GM19239 (cell line): ENCODE data around the gene MAGI2.
"Not testable (repeated sequence)": the region's sequence is repeated elsewhere in the genome, so short reads cannot be mapped to it uniquely, and the experiment has no call there.

Experiments
- DNase-seq: peaks from one replicate; pipeline ENCODE4 v3.0.0; 2011; ENCODE audit warnings: low spot score; ENCODE audit not compliant: insufficient read length
- FAIRE-seq: peaks from 2 replicates; lab custom pipeline; 2011; peaks lifted over from hg19 to GRCh38; lab: Jason Lieb, UNC

Gene MAGI2

DNA sequence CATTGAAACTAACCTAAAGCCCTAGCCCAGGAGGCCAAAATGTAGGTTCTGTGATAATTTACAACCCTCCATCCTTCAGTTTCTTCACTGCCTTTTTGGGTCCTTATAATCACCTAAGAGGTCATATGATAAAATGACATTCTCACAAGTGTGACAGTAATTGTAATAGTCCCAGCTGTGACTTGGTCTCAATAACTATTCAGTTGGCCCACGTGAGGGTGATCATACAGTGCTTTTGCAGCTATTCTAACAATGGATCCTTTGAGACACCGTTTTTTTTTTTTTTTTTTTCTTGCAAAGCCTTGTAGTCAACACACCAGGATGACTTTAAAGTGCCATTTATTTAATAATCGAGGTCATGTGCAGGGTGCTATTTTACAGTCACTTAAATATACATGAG lies 894.9 kb downstream of the MAGI2 start:
- FAIRE-seq (no peak), DNase-seq (no peak)

DNA sequence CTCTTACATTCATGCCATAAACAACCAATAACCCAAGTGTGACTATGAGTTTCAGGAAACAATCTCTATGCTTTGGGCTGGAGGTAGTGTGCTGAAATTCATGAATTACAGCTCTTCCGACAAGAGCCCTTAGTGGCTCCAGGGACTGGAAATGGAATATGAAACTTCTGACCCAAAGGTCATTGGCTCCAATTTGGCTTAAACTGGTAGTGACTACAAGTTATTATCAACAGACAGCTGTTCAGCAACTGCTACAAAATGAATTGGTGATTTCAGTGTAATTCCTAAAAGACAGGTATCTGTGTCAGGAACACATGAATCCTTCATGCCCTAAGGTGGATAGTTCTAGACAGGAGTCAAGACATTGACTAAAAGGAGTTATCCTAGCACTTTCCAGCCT lies 909.5 kb downstream of the MAGI2 start:
- FAIRE-seq (no peak), DNase-seq (no peak)

DNA sequence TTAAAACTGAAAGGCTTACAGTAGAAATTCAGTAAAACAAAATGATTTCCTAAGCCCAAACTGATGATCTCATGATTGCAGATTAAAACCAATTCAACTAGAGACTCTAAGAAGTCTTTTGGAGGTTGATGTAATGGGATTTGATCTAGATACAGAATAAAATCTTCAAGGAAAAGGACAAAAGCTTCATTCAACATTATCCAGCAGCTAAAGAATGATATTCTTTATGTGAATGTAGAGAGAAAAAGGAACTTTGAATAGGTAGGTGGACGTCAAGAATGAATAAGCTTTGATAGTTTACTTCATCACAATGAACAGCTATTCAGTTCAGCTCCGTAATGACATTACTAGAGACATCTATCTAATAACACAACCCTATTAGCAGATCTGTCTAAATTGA lies 910.5 kb downstream of the MAGI2 start:
- FAIRE-seq: no peak

DNA sequence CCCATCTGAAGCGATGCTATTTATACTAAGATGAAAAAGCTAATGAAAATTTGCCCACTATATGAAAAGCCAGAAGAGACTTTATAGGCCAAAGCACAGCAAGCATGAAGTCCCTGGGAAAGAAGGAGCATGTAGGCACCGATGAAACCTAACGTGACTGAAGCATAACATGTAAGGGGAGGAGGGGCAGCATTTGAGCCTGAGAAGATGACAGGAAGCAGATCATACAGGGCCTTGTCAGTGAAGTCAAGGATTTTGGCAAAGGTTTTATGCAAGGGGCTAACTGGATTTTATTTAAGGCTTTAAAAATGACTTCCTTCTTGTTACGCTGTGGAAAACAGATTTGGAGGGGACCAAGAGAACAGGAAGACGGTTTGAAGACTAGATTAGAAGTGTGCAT lies 910.9 kb downstream of the MAGI2 start:
- DNase-seq (no peak), FAIRE-seq (no peak)

More for the DNA sequence above, 910.5 kb downstream of the MAGI2 start:
- no peak for DNase-seq

DNA sequence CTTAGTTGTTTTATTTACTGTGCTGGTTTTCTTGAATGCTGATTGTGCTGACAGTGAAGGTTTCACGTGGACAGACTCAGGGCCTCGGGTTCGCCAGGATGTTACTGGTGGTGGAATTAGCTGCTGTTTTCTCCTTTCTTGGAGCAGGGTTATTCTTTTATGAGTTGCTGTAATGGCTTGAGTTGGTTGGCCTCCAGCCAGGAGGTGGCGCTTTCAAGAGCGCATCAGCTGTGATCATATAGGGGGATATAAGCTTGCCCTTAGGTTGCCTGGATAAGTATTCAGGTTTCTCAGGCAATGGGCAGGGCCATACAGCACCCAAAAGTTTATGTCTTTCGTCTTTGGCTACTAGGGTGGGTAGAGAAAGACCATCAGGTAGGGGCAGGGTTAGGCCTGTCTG lies 913.6 kb downstream of the MAGI2 start:
- no peak for FAIRE-seq
- no peak for DNase-seq

DNA sequence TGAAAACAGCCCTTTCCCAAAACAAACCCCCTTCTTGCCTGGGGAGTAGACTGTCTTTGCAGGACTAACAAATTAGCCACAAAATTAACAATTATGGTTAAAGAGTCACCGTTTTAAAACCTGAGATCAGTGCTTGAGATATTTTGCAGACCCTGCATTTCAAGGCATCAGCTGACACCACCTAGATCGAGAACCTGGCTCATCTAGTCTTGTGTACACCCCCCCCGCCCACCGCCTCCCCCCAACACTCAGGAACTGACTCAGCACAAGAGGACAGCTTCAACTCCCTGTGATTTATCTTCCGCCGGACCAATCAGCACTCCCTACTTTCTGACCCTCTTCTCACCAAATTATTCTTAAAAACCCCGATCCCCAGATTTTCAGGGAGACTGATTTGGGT lies 917.8 kb downstream of the MAGI2 start:
- no peak for DNase-seq
- FAIRE-seq: no peak

DNA sequence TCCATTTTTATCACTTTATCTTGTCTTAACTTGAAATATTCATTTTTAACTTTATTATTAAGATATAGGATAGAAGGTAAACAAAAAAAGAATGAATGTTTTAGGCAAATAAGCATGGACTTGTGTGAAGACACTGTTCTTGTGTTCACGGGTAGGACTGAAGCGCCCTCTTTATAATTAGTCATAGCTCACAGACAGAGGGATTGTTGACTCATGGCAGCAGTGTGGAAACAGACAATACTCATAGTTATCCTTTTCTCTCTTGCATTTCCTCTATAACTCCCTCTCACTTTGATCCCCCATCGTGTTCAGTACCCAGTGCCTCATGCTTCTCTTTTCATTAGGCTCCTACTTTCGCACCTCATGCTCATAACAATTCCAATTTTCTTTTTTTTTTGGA lies 923.1 kb downstream of the MAGI2 start:
- FAIRE-seq (no peak), DNase-seq (no peak)

DNA sequence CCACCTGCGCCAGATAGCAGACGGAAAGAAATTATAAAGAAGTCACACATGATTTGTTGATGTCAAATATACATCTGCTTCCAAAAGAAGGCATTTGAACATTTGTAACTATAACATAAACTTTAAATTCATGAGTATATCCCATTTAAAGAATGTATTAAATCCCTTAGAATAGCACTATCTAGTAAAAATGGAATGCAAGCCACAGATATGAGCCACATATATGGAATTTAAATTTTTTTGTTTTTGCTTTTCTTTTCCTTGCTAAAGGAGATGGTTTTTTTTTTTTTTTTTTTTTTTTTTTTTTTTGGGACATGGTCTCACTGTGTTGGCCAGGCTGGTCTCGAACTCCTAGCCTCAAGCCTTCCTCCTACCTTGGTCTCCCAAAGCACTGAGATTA lies 924.1 kb downstream of the MAGI2 start:
- FAIRE-seq: no peak
- no peak for DNase-seq

DNA sequence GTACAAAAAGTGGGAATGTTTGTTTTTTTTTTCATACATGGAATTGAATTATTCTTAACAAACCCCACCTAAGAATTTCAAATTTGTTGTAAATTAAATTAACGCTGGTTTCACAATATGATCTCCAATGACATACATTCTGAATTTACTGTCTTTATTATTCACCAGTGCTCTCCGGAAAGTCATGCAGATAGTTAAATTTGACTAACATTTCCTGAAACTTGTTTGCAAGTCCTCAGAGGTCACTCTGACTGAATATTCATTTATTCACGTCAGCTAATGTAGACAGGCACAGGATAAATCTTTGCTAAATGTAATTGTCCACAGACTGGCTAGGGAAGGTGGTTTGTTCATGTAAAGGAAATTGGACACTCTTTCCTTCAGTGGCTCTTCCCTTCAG lies 924.5 kb downstream of the MAGI2 start:
- FAIRE-seq (no peak), DNase-seq (no peak)

DNA sequence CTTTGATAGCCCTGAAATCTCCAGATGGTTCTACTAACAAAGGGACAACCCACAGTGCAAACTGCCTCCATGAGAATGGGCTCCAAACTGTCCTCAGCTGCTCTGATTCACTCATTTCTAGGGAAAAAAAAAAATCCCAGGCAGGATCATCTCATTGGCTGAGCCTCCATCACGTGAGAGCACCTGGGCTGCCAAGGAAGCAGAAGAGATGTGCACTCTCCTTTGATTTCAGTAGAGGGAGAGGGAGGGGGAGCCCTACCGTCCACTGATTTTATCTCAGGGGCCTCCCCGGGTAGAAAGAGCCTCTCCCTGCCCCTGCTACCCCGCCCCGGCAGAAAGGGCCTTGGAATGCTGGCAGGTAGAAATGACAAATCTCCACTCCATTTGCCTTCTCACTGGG lies 929.5 kb downstream of the MAGI2 start:
- FAIRE-seq (no peak), DNase-seq (no peak)

DNA sequence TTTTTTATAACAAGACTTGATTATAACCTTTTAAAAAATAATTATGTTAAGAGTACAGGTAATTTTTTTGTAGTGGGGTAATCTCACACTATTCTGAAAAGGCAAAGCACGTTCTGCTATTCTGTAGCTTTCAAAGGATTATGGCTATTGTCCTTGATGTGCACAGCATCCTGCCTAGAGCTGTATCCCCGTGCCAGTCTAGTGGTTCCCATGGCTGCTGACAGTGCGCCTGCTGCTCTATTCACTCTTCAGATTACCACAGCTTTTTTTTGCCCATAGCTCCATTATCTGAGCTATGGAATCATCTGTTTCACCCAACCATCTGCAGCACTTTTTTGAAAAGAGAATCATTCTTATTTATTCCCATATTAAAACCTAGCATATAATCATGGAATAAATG lies 931.5 kb downstream of the MAGI2 start:
- FAIRE-seq: no peak
- DNase-seq: no peak

DNA sequence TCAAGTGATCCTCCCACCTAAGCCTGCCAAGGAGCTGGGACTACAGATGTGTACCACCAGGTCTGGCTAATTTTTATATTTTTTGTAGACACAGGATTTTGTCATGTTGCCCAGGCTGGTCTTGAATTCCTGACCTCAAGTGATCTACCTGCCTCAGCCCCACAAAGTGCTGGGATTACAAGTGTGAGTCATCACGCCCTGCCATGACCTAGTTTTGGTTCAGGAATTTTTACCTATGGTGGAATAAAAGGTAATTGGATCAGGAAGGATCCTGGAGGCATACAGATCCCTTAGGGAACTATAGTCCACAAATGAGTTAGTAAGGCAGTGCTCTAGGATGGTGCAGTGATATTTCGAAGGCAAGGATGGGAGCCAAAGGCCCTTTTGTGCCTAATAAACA lies 937.0 kb downstream of the MAGI2 start:
- FAIRE-seq (no peak), DNase-seq (no peak)

DNA sequence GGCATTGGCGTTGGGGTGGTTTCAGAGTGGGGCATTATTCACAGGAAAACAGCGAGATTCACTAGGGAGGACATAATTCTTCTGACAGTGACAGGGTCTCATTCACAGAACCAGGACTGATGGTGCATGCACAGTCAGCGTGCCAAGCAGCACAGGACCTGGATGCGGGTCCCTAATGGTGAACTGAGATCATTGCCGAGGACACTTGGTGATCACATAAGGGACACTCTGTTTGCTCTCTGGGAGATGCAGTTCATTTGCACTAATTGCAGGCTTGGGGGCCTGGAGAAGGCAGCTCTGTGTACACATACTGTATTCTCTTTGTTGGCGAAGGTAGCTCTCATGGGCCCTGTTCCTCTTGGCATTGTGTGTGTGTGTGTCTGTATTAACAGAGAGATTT lies 938.8 kb downstream of the MAGI2 start:
- DNase-seq (no peak), FAIRE-seq (no peak)

DNA sequence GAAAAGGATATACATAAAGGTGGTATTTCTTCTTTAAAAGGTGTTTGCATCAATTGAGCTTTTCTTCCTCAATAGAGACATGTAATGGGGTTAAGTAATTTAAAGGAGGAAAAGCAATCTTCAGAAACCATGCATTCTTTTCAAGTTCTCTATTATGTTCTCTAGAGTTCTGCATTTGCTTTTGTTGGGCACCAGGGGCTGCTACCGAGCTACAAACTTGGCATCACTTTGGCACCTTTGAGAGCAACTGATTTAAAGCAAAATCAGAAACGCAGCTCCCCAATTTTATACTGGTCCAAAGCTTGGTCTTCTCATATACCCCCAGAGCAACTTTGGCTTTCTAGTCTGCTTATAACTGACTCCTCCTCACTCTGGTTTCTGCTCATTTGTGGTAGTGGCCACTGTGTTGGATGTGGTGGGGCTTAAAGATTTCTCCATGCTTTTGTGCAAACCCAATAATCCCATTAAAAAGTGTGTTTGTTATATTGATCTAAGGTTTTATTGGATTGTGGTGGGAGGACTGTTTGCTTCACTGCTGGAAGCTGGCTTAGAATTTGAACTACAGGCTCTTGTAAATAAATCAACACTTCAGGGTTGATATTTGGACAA lies 942.8 kb downstream of the MAGI2 start:
- FAIRE-seq (no peak), DNase-seq (no peak)

DNA sequence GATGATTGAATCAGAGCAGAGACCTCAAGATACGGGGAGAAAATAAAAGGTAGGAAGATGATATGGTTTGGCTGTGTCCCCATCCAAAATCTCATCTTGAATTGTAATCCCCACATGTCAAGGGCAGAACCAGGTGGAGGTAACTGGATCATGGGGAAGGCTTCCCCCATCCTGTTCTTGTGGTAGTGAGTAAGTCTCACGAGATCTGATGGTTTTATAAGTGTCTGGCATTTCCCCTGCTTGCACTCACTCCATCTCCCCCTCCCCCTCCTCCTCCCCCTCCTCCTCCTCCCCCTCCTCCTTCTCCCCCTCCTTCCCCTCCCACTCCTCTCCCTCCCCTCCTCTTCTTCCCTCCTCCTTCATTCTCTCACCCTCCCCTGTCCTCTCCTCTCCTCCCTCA lies 950.2 kb downstream of the MAGI2 start:
- FAIRE-seq, DNase-seq: not testable (repeated sequence)

DNA sequence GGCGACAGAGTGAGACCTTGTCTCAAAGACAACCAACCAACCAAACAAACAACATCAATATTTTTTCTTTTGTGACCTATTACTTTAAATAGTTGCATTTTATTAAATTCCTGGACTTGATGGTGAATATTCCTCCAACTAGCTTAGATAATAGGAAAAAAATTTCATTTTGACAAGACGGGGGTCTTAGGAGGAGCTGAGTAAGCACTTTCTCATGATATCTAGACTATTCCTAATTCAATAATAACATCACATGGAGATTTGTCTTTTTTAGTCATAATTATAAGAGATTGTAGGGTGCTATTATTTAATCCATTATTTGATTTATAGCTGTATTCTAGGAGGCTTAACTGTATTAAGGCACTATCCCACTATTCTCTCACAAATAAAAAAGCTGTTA lies 952.4 kb downstream of the MAGI2 start:
- DNase-seq (no peak), FAIRE-seq (no peak)

DNA sequence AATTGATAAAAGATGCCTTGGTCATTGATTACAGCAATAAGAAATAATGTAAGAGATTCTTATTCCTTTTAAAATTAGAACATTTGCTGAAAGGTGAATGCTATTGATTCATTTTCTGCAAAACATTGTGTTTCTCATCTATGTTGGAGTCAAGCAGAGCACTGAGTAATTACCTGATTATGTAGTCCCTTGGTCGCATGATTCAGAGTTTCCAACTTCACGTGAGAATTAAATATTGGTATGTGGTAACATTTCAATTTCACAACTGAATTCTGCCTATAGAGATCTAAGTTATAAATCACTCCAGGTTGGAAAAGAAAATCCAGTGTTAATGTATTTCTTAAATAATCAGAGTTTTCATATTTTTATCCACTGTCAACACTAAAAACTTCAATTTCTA lies 953.5 kb downstream of the MAGI2 start:
- no peak for DNase-seq
- FAIRE-seq: no peak

DNA sequence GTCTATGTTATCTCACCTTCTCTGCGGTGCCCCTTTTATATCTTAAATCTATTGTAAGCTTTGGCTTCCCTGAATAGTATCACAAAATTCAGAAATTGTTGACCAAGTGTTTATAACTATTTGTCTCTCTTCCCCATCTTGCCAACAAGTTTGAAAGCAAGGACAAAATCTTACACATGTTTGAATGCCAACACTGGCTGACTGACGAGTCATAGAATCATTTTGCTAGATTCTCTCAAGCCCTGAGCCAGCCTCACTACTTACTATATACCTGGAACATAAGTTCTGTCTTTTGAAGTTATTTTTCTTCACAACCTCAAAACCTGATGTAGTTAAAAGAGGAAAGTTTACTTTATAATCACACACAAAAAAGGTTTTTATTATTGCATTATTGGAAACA lies 954.2 kb downstream of the MAGI2 start:
- FAIRE-seq (no peak), DNase-seq (no peak)

DNA sequence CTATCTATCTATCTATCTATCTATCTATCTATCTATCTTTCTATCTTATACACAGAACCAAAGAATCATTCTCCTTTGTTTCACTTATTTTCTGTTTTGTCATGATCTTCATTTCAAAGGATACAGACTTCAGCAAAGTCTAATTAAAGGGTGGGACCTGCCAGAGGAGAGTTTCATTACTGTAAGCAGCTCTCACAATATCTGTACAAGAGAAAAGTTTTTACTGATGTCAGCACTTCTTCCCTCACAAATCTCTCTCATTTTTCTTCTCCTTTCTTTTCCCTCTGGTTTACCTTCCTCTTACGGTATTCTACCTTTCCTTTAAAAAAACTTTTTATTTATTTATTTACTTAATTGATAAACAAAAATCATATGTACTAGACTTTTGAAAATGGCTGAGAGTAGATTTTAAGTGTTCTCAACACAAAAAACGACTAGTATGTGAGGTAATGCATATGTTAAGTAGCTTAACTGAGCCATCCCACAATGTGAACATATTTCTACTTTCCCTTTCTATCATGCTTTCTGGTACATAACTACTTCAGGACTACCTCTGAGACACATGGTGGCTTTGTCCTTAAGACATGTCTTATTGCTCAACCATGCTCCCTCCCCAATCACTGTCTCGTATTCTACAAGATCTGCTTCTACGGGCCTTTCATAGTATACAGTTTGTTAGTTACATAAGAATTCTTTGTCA lies 955.6 kb downstream of the MAGI2 start:
- FAIRE-seq (no peak), DNase-seq (no peak)

DNA sequence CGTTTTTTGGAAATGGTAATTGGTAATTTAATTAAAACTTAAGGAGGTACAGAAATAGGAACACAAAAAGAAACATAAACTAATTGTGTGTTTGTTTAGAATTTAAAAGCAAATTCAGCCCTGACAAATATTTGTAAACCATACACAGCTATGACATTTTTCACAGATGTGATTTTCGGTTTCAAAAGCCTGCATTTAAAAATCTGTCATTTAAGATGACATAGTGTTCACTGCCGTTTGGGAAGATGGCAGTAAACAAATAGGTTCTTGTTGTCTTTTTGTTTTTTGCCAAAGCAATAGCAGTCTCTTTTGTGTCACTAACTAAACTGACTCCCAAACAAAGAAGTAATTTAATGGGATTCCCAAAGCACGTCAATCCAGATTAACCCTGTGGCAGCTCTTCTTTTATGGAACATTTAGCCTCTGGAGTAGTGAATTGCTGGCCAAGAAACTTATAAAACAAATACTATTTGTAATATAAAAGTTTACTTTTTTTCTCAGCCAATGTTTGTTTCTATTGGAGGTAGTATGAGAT lies 957.3 kb downstream of the MAGI2 start:
- no peak for FAIRE-seq
- DNase-seq: no peak

DNA sequence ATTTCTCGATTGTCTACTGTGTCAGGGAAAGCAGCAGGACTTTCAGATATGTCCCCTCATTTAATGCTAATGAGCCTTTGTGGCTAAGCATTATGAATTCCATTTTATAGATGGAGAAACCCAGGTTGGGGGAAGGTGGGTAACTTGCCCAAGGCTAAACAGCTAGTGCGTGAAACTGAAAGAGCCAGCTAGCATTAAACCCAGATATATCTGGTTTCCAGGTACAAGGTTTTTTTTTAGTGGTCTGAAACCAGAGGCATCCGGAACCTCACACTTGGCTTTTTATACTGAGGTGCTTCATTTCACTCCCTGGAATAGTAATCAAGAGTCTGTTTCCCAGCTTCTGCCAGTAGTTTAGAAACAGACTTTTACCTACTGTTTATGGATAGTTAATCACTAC lies 960.1 kb downstream of the MAGI2 start:
- DNase-seq (no peak), FAIRE-seq (no peak)

DNA sequence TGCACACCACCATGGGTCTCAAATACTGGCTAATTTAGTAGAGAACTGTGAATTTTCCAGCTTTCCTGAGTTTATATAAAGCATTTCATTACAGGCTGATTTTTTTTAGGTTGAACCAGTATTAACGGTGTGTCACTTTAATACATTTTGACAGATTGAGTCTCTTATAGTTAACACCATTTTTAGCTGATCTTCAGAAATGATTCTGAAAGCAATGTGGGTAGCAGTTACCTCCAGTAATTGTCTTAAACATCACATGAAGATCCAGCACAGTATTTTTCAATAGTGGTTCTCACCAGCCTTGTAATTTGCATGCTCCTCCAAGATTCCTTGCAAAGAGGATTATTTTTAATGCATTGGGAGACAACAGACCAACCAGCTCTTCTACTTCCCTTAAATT lies 961.3 kb downstream of the MAGI2 start:
- FAIRE-seq: no peak

More for the DNA sequence above, 961.3 kb downstream of the MAGI2 start:
- no peak for DNase-seq
